Hematopoietic multipotent progenitor cell (in vitro differentiated cells): ENCODE measurements around the gene HERC2. TPM values are rescaled to one million over a fixed set of nuclear protein-coding genes. Genes with fewer than 3 reads are reported as not detected.
"Not testable (repeated sequence)": the region's sequence is repeated elsewhere in the genome, so short reads cannot be mapped to it uniquely, and the experiment has no call there.

Experiments
- DNase-seq, 3 donors: peaks; one replicate each; pipeline ENCODE4 v3.0.0-alpha.2; 2011 to 2015; ENCODE audit warnings: low read depth in 2 of 3, low spot score in 2 of 3
- total RNA-seq: library from RNA; depleted of rRNA; stranded (reverse); fragments of >200 nt; gene quantifications from one replicate; pipeline ENCODE4 v1.2.3, GENCODE V29; 2012

HERC2 gene
- total RNA-seq, 1 donor: 77.3 TPM

DNA sequence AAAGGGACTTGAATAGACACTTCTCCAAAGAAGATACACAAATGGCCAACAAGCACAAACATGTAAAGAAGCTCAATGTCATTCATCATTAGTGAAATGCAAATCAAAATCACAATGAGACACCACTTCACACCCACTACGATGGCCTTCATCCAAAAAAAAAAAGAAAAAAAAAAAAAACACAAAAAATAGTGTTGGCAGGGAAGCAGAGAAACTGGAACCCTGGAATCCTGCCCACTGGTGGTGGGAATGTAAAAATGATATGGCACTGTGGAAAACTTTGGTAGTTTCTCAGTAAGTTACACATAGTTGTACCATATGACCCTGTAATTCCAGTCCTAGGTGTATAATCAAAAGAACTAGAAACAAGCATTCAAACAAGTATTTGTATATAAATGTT, 94.7 kb downstream of the HERC2 start:
- DNase-seq: peak in 1 of 3 donors; percentile 3

DNA sequence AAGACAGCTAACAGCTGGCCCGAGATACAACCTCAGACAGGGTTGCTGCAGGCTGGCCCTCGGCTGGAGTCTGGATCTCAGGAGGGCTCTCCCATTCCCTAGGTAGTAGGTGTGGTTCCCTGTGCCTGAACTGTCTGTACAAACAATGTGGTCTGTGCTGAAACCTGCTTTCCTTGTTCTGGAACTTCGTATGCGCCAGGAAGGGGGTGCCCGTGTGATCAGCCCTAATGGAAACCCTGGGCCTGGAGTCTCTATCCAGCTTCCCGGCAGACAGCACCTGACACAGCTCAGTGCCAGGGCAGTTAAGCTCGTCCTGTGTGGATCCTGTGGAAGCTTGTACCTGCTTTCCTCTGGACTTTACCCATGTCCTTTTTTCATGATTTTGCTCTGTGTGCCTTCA, 99.4 kb downstream of the HERC2 start:
- not testable (repeated sequence) for DNase-seq

GRCh38 chr15:28221696-28222095, 100.3 kb downstream of the HERC2 start:
- DNase-seq: not testable (repeated sequence)

- DNase-seq: no peak
Observed at GRCh38 chr15:28219116-28219515, 102.9 kb downstream of the HERC2 start.

DNA sequence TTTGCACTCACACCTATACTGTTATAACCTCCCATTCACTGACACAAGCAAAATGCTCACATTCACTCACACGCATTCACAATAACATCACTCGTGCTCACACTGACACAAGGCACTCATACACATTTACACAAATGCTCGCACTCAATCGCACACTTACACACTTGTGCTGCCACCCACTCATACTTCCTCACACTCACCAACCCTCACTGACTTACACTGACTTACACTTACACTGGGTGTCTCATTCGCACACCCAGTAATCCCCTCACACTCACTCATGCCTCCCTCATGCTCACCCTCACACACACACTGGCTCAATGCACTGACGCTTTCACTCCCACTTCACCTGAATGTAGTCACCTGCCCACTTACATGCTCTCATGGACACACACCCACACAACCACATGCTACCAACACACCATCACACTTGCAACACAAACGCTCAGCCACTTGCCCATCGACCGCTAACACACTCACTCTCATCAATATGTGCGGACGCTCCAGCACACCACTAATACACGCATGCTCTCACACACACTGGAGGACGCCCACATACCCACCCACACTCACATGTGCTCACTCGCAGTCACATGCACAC, 104.9 kb downstream of the HERC2 start:
- DNase-seq: not testable (repeated sequence)

GRCh38 chr15:28215521-28215920, 106.5 kb downstream of the HERC2 start:
- DNase-seq: not testable (repeated sequence)

DNA sequence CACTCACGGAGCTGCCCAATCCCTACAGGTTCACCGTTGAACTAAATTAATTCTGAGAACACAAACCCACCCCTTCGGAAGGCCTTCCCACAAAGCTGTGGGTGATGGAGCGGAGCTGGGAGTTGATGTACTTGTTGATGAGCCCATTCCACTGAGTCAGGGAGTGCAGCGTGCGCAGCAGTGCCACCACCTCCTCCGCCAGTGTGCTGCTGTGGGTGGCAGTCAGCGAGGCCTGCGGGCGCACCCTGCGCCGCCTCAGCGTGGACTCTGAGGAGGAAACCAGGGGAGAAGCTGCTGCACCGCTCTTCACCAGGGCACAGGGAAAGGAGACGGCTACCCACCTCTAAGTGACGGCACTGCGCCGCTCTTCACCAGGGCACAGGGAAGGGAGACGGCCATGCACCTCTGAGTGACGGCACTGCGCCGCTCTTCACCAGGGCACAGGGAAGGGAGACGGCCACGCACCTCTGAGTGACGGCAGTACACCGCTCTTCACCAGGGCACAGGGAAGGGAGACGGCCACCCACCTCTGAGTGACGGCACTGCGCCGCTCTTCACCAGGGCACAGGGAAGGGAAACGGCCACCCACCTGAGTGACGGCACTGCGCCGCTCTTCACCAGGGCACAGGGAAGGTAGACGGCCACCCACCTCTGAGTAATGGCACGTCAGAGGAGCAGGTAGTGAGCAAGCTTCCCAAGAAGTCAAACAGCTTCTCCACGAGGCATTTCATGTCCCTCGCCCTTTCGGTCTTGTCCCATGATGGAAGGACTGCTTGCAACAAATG, 107.8 kb downstream of the HERC2 start:
- not testable (repeated sequence) for DNase-seq

- not testable (repeated sequence) for DNase-seq
Observed at GRCh38 chr15:28213393-28213792, 108.6 kb downstream of the HERC2 start.

DNA sequence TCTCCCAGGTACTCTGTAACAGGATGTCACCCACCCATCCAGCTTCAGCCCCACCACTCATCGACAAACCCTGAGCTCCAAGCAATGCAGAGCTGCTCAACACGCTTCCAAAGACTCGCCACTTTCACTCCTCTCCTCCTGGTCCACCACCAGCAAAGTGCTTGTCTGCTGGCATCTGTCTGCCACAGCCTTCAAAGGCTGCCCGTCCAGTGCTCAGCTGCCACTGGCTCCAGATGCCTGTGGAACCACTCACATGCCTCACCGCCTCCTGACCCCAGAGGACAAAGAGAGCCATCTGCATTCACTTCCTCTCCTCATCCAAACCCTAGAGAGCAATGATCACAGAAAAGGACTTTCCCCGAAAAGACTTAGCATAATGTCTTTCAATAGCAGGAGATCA, 113.4 kb downstream of the HERC2 start:
- no peak for DNase-seq

DNA sequence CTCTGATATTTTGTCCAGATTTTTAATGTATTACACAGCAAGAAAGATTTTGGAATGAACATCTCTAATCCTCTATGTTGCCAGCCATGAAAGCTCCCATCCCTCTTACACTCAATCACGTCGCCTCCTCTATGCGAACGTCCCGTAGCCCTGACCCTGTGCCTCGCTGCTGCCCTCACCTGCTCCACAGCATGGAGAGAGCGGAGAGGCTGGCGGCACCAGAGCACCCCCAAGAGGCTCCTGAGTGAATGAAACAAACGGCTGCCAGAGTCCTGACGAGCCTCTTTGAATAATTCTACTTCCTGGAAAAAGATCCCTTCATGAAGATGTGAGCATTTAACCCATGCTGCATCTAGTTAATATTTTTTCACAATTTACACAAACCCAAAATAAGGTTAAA, 116.3 kb downstream of the HERC2 start:
- DNase-seq: not testable (repeated sequence)

- DNase-seq: peak in 2 of 3 donors; percentile 22 to 41
Observed at GRCh38 chr15:28203055-28203828, 118.7 kb downstream of the HERC2 start.

GRCh38 chr15:28202124-28202523, 119.9 kb downstream of the HERC2 start:
- DNase-seq: not testable (repeated sequence)

- DNase-seq: not testable (repeated sequence)
Observed at GRCh38 chr15:28198215-28198614, 123.8 kb downstream of the HERC2 start.

GRCh38 chr15:28197694-28198093, 124.3 kb downstream of the HERC2 start:
- not testable (repeated sequence) for DNase-seq

GRCh38 chr15:28196581-28196980, 125.4 kb downstream of the HERC2 start:
- DNase-seq: not testable (repeated sequence)

DNA sequence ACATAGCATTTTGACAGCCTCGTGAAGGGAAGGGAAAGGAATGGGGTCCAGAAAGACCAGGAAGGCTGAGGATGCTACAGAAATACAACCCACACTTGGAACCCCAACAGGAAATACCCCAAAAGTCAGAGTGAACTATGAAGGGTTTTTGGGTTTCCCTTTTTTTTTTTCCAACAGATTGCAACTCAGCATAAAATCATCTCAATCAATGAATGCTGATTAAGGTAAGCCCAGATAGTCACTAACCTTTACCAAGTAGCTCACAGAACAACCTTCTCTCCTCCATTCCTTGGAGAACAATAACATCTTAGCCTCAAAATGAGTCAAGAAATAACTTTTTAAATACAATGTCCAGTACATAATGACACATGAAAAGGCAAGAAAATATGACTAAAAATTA, 129.2 kb downstream of the HERC2 start:
- no peak for DNase-seq

- DNase-seq: no peak
Observed at GRCh38 chr15:28191832-28192231, 130.1 kb downstream of the HERC2 start.

DNA sequence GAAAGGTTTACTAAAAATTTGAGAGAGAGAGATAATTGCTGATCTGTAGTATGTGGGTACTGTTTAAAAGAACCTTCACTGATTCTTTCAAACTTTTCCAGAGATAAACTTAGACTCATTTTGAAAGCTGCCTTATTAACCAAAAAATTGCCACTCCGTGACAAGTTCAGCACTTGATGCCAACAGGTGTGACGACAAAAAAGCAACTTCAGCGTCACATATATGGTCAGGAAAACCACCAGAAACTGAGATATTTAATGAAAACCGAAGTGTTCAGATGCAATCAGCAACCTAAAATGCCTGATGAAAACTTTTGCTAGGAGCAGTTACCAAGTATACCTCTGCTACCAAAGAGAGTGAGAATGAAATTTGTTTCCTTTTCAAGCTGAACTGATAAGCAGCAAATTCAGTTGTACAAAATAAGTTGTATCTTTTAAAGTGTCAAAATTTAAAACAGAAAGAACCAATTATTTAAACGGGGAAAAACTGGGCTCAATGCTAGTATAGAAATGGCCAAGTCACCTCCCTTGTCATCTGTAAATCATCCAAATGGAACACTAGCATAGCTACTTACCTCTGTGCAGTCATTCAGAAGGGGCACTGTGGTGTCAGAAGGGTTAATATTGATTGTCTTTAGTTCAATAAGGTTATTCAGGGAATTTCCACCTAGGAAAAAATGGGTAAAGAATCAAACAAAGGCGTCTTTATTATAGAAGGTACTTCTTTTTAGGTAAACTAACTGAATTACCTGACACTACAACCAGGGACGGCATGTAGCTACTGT, 131.4 kb downstream of the HERC2 start:
- DNase-seq: no peak

GRCh38 chr15:28185148-28185895, 136.7 kb downstream of the HERC2 start:
- DNase-seq: no peak

DNA sequence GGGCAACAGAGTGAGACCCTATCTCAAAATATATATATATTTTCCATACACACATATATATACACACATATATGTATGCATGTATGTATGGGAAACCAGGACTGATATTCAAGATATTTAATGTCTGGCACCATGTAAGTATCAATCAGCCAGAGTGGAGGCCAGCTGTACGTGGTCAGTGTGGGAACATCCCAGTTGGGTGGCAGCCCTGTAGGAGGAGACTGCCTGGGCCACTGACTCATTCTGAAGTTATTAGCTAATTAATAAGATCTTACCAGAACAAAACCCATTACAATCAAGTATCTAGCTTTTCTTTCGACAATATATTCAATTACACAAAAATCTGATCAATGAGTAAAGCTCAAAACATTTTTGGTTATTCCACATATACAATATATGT, 137.8 kb downstream of the HERC2 start:
- DNase-seq: no peak
